22Rv1 (cell line): Measurements from ENCODE around the gene RAB7A.

Source experiments
- H3K27ac ChIP-seq: fragments of 450-650 bp; 2 replicates; pipeline ENCODE4 v1.5.1; 2017
- CTCF ChIP-seq: fragments of 450-650 bp; IDR thresholded peaks from 2 replicates; pipeline ENCODE4 v1.5.1; 2017; ENCODE audit warnings: mild to moderate bottlenecking
- ZFX ChIP-seq: fragments of 450-650 bp; IDR thresholded peaks from 2 replicates; pipeline ENCODE4 v1.6.1; 2017; ENCODE audit warnings: antibody characterized with exemption, borderline replicate concordance

The RAB7A gene

GRCh38 chr3:128800241-128801187, 74.5 kb downstream of the RAB7A start:
- TF ChIP-seq CTCF (no peak), ZFX (no peak)
- no peak overlapping the region for H3K27ac ChIP-seq

- TF ChIP-seq ZFX = no peak
- TF ChIP-seq CTCF = no peak
- H3K27ac ChIP-seq = no peak overlapping the region
These were observed 75.9 kb downstream of the RAB7A start for GRCh38 chr3:128801779-128802380.

- no peak overlapping the region for H3K27ac ChIP-seq
- no peak for TF ChIP-seq CTCF
- TF ChIP-seq ZFX = no peak
These were observed 77.3 kb downstream of the RAB7A start for GRCh38 chr3:128803307-128803706.

- no peak overlapping the region for H3K27ac ChIP-seq
- TF ChIP-seq ZFX = no peak
- TF ChIP-seq CTCF = no peak
These were observed 78.2 kb downstream of the RAB7A start for GRCh38 chr3:128804017-128804810.

GRCh38 chr3:128804811-128805155, 78.8 kb downstream of the RAB7A start:
- no peak overlapping the region for H3K27ac ChIP-seq
- TF ChIP-seq CTCF (no peak), ZFX (no peak)

GRCh38 chr3:128805772-128806171, 79.8 kb downstream of the RAB7A start:
- no peak overlapping the region for H3K27ac ChIP-seq
- TF ChIP-seq CTCF (no peak), ZFX (no peak)
